OCI-LY7 (cell line): ENCODE data around the gene BTBD2.

Experiments used
- CTCF ChIP-seq: fragments of 200-600 bp; sonication (generic); conservative IDR thresholded peaks from 2 replicates; pipeline ENCODE4 v1.5.1; 2014; ENCODE audit warnings: mild to moderate bottlenecking, antibody characterized with exemption, low read length, moderate library complexity, mixed read lengths
- EZH2phosphoT487 ChIP-seq: fragments of 200-600 bp; sonication (generic); IDR thresholded peaks from 2 replicates; pipeline ENCODE4 v1.6.1; 2018; ENCODE audit warnings: low read depth, borderline replicate concordance, mild to moderate bottlenecking, mixed run types, antibody characterized with exemption, low read length, moderate library complexity, mixed read lengths

GRCh38 chr19:1945899-1946298 lies 69.6 kb downstream of the BTBD2 start:
- peak; percentile 71 for TF ChIP-seq CTCF
- TF ChIP-seq EZH2phosphoT487: no peak
